ENCODE measurements around the gene MAMDC2.
"Not testable (repeated sequence)": the region's sequence is repeated elsewhere in the genome, so short reads cannot be mapped to it uniquely, and the experiment has no call there.

Gene MAMDC2

GRCh38 chr9:70159630-70160029, 116.0 kb downstream of the MAMDC2 start:
- intact Hi-C loops (cut with micrococcal nuclease), result no loop called here
- Mint-ChIP-seq H3K27ac (no peak overlapping the region), H3K9me3 (no peaks in the 10 kb centered on the region), H3K36me3 (ENCODE audit: low read depth) (no peaks in the 10 kb centered on the region), H3K27me3 (no peaks in the 10 kb centered on the region), H3K4me1 (ENCODE audit: low read depth) (no peaks in the 10 kb centered on the region), H3K4me3 (no peak overlapping the region)

- no peaks in the 10 kb centered on the region for H3K27me3 Mint-ChIP-seq
- intact Hi-C loops (cut with micrococcal nuclease), result no loop called here
- no peak overlapping the region for H3K4me3 Mint-ChIP-seq
- H3K9me3 Mint-ChIP-seq, result no peaks in the 10 kb centered on the region
- H3K27ac Mint-ChIP-seq, result no peak overlapping the region
- H3K4me1 Mint-ChIP-seq (ENCODE audit: low read depth), result no peaks in the 10 kb centered on the region
- no peaks in the 10 kb centered on the region for H3K36me3 Mint-ChIP-seq (ENCODE audit: low read depth)
Measured at GRCh38 chr9:70160686-70161600, 117.3 kb downstream of the MAMDC2 start.

- Mint-ChIP-seq H3K4me1 (ENCODE audit: low read depth) (no peaks in the 10 kb centered on the region), H3K27me3 (no peaks in the 10 kb centered on the region), H3K4me3 (no peak overlapping the region), H3K27ac (no peak overlapping the region), H3K9me3 (no peaks in the 10 kb centered on the region), H3K36me3 (ENCODE audit: low read depth) (no peaks in the 10 kb centered on the region)
- intact Hi-C loops (cut with micrococcal nuclease), result no loop called here
Measured at GRCh38 chr9:70165006-70165602, 121.5 kb downstream of the MAMDC2 start.

- Mint-ChIP-seq H3K9me3 (no peaks in the 10 kb centered on the region), H3K27ac (no peak overlapping the region), H3K36me3 (ENCODE audit: low read depth) (no peaks in the 10 kb centered on the region), H3K4me3 (no peak overlapping the region), H3K4me1 (ENCODE audit: low read depth) (no peaks in the 10 kb centered on the region), H3K27me3 (no peaks in the 10 kb centered on the region)
- intact Hi-C loops (cut with micrococcal nuclease), result no loop called here
Measured at GRCh38 chr9:70168521-70168920, 124.9 kb downstream of the MAMDC2 start.

- Mint-ChIP-seq H3K4me3 (no peak overlapping the region), H3K36me3 (ENCODE audit: low read depth) (no peaks in the 10 kb centered on the region), H3K27ac (no peak overlapping the region), H3K27me3 (no peaks in the 10 kb centered on the region), H3K4me1 (ENCODE audit: low read depth) (no peaks in the 10 kb centered on the region), H3K9me3 (no peaks in the 10 kb centered on the region)
- intact Hi-C loops (cut with micrococcal nuclease), result no loop called here
Measured at GRCh38 chr9:70169222-70169621, 125.6 kb downstream of the MAMDC2 start.

GRCh38 chr9:70170151-70170790, 126.6 kb downstream of the MAMDC2 start:
- Mint-ChIP-seq H3K4me1 (ENCODE audit: low read depth) (no peaks in the 10 kb centered on the region), H3K4me3 (no peak overlapping the region), H3K27ac (no peak overlapping the region), H3K27me3 (no peaks in the 10 kb centered on the region), H3K9me3 (no peaks in the 10 kb centered on the region), H3K36me3 (ENCODE audit: low read depth) (no peaks in the 10 kb centered on the region)
- intact Hi-C loops (cut with micrococcal nuclease), result no loop called here

- intact Hi-C loops (cut with micrococcal nuclease), result no loop called here
- H3K9me3 Mint-ChIP-seq, result no peaks in the 10 kb centered on the region
- H3K36me3 Mint-ChIP-seq (ENCODE audit: low read depth), result no peaks in the 10 kb centered on the region
- H3K4me1 Mint-ChIP-seq (ENCODE audit: low read depth), result no peaks in the 10 kb centered on the region
- no peak overlapping the region for H3K27ac Mint-ChIP-seq
- H3K27me3 Mint-ChIP-seq, result no peaks in the 10 kb centered on the region
- H3K4me3 Mint-ChIP-seq, result no peak overlapping the region
Measured at GRCh38 chr9:70172532-70172931, 128.9 kb downstream of the MAMDC2 start.

GRCh38 chr9:70177121-70177520, 133.5 kb downstream of the MAMDC2 start:
- H3K36me3 Mint-ChIP-seq (ENCODE audit: low read depth), result no peaks in the 10 kb centered on the region
- peaks cover 2% of the 10 kb centered on the region for H3K9me3 Mint-ChIP-seq
- no peaks in the 10 kb centered on the region for H3K27me3 Mint-ChIP-seq
- no peak overlapping the region for H3K27ac Mint-ChIP-seq
- no peak overlapping the region for H3K4me3 Mint-ChIP-seq
- H3K4me1 Mint-ChIP-seq (ENCODE audit: low read depth), result no peaks in the 10 kb centered on the region
- intact Hi-C loops (cut with micrococcal nuclease), result no loop called here

GRCh38 chr9:70192707-70193106, 149.1 kb downstream of the MAMDC2 start:
- intact Hi-C loops (cut with micrococcal nuclease), result no loop called here

GRCh38 chr9:70195456-70195855, 151.8 kb downstream of the MAMDC2 start:
- Mint-ChIP-seq H3K4me1 (ENCODE audit: low read depth) (no peaks in the 10 kb centered on the region), H3K27ac (no peak overlapping the region), H3K4me3 (no peak overlapping the region), H3K9me3 (peaks cover 10% of the 10 kb centered on the region), H3K27me3 (no peaks in the 10 kb centered on the region), H3K36me3 (ENCODE audit: low read depth) (no peaks in the 10 kb centered on the region)
- intact Hi-C loops (cut with micrococcal nuclease), result no loop called here

More at GRCh38 chr9:70192707-70193106, 149.1 kb downstream of the MAMDC2 start:
- no peak overlapping the region for H3K4me3 Mint-ChIP-seq
- peaks cover 25% of the 10 kb centered on the region for H3K9me3 Mint-ChIP-seq
- H3K36me3 Mint-ChIP-seq (ENCODE audit: low read depth), result no peaks in the 10 kb centered on the region
- no peak overlapping the region for H3K27ac Mint-ChIP-seq
- H3K27me3 Mint-ChIP-seq, result no peaks in the 10 kb centered on the region
- H3K4me1 Mint-ChIP-seq (ENCODE audit: low read depth), result no peaks in the 10 kb centered on the region

GRCh38 chr9:70197216-70198044, 153.8 kb downstream of the MAMDC2 start:
- peaks cover 14% of the 10 kb centered on the region for H3K9me3 Mint-ChIP-seq
- H3K27me3 Mint-ChIP-seq, result no peaks in the 10 kb centered on the region
- no peaks in the 10 kb centered on the region for H3K4me1 Mint-ChIP-seq (ENCODE audit: low read depth)
- no peak overlapping the region for H3K27ac Mint-ChIP-seq
- intact Hi-C loops (cut with micrococcal nuclease), result no loop called here
- H3K4me3 Mint-ChIP-seq, result no peak overlapping the region
- H3K36me3 Mint-ChIP-seq (ENCODE audit: low read depth), result no peaks in the 10 kb centered on the region

GRCh38 chr9:70204743-70205142, 161.1 kb downstream of the MAMDC2 start:
- H3K27ac Mint-ChIP-seq; H3K27me3 Mint-ChIP-seq; H3K36me3 Mint-ChIP-seq (ENCODE audit: low read depth); H3K4me3 Mint-ChIP-seq; intact Hi-C loops (cut with micrococcal nuclease); H3K4me1 Mint-ChIP-seq (ENCODE audit: low read depth): not testable (repeated sequence)
- peaks cover 35% of the 10 kb centered on the region for H3K9me3 Mint-ChIP-seq

- intact Hi-C loops (cut with micrococcal nuclease), result no loop called here
- Mint-ChIP-seq H3K4me3 (no peak overlapping the region), H3K4me1 (ENCODE audit: low read depth) (no peaks in the 10 kb centered on the region), H3K27me3 (no peaks in the 10 kb centered on the region), H3K27ac (no peak overlapping the region), H3K36me3 (ENCODE audit: low read depth) (no peaks in the 10 kb centered on the region), H3K9me3 (peaks cover 35% of the 10 kb centered on the region)
Measured at GRCh38 chr9:70205366-70206020, 161.8 kb downstream of the MAMDC2 start.
